Measurements from ENCODE around the gene ZNF280B. TPM values are rescaled to one million over a fixed set of nuclear protein-coding genes. Genes with fewer than 3 reads are reported as not detected.

ZNF280B gene
- total and polyA plus RNA-seq, 9 of the 15 experiments (the other 6 are each of a cell fraction or from before 2014, with no cell fraction given): 7.7 to 29.9 (median 20.0) TPM

- TF ChIP-seq ZKSCAN8 (CRISPR knock-in tag; IDR thresholded peaks at IDR 0.05) (no peak), DPF2 (IDR thresholded peaks at IDR 0.05) (no peak), PREB (CRISPR knock-in tag; IDR thresholded peaks at IDR 0.05) (no peak), XRCC4 (IDR thresholded peaks at IDR 0.05; ENCODE audit: extremely low read depth, insufficient read depth, insufficient read length) (no peak), ZC3H8 (IDR thresholded peaks at IDR 0.05) (no peak), ARID3B (CRISPR knock-in tag; IDR thresholded peaks at IDR 0.05; ENCODE audit: borderline replicate concordance) (no peak), ZNF584 (CRISPR knock-in tag; IDR thresholded peaks at IDR 0.05; ENCODE audit: low read depth) (no peak), ZNF398 (CRISPR knock-in tag; IDR thresholded peaks at IDR 0.05) (no peak), BRD9 (IDR thresholded peaks at IDR 0.05; ENCODE audit: low read depth, partially characterized antibody) (no peak), ZBED1 (IDR thresholded peaks at IDR 0.05) (no peak), NR2C1 (IDR thresholded peaks at IDR 0.05) (no peak), NR2C1 (tag; IDR thresholded peaks at IDR 0.05) (no peak), ZFX (CRISPR knock-in tag; IDR thresholded peaks at IDR 0.05) (no peak), TSC22D4 (tag; IDR thresholded peaks at IDR 0.05) (no peak), E2F6 (IDR thresholded peaks at IDR 0.05; ENCODE audit: borderline replicate concordance in 1 of 2, extremely low read depth in 1 of 2, insufficient read depth in 1 of 2, insufficient read length in 1 of 2, low read depth in 1 of 2, low read length in 1 of 2, poor library complexity in 1 of 2, severe bottlenecking in 1 of 2) (no peak), TBL1XR1 (IDR thresholded peaks at IDR 0.05; ENCODE audit: low read length in 2 of 2) (peak in 1 of 2 experiments; percentile 31; a peak in 1 of 4 replicates), ZNF133 (CRISPR knock-in tag; IDR thresholded peaks at IDR 0.05) (no peak), POLR2H (tag; IDR thresholded peaks at IDR 0.05; ENCODE audit: low read depth) (no peak), MXD1 (CRISPR knock-in tag; IDR thresholded peaks at IDR 0.05; ENCODE audit: borderline replicate concordance, poor library complexity, severe bottlenecking) (no peak), NFE2L1 (tag; IDR thresholded peaks at IDR 0.05; ENCODE audit: borderline replicate concordance, low read depth) (no peak), TCFL5 (CRISPR knock-in tag; conservative IDR thresholded peaks at IDR 0.05) (no peak; the same call in 1 of the 2 replicates), NRF1 (conservative IDR thresholded peaks at IDR 0.05 in 1 of 2, IDR thresholded peaks at IDR 0.05 in 1 of 2) (no peak)
Observed at GRCh38 chr22:22460635-22461034, 47.9 kb downstream of the ZNF280B start (continued).

Measured in K562 (cell line).